Sigmoid colon (tissue), 3 donors: ENCODE data around the gene MZB1.

Experiments used
- CTCF ChIP-seq, 4 experiments: fragments of 450-650 bp in 3 of 4; fragments of 200-600 bp in 1 of 4; IDR thresholded peaks; one replicate each; pipeline ENCODE4 v1.5.1; 2016 to 2019; ENCODE audit warnings: antibody characterized with exemption in 4 of 4, mild to moderate bottlenecking in 3 of 4, moderate library complexity in 2 of 4
- POLR2A ChIP-seq, 2 donors: fragments of 450-650 bp; IDR thresholded peaks; one replicate each; pipeline ENCODE4 v1.6.1; 2016; ENCODE audit warnings: antibody characterized with exemption in 2 of 2, mild to moderate bottlenecking in 2 of 2, moderate library complexity in 2 of 2

GRCh38 chr5:139403787-139404483 is 14.2 kb upstream of the MZB1 start, which contains the start of gene SPATA24:
- TF ChIP-seq CTCF (IDR thresholded peaks at IDR 0.05) (no peak), POLR2A (IDR thresholded peaks at IDR 0.05) (no peak)
